ENCODE data around the gene TMEM114.

GRCh38 chr16:8596581-8596980 lies 6.3 kb upstream of the TMEM114 start:
- TF ChIP-seq POLR2A (IDR thresholded peaks at IDR 0.05): no peak
- TF ChIP-seq CTCF (IDR thresholded peaks at IDR 0.05): no peak
